T47D (cell line): Measurements from ENCODE around the gene TPP1.

ENCODE experiments used
- DNase-seq, 2 experiments: peaks; one replicate each; pipeline versions ENCODE4 v3.0.0 to v3.0.0-alpha.2; 2011 to 2012; ENCODE audit warnings: low read depth in 1 of 2, low spot score in 1 of 2
- JUND ChIP-seq: IDR thresholded peaks from 2 replicates; pipeline ENCODE4 v1.6.1; 2012; ENCODE audit warnings: low read depth
- in situ Hi-C: cut with HindIII; loops from 2 replicates; pipeline ENCODE4 v1.10.0; 2016; ENCODE audit warnings: low sequenced_read_pairs, low pct_unique_long_range_greater_than_20kb

TPP1 gene

DNA sequence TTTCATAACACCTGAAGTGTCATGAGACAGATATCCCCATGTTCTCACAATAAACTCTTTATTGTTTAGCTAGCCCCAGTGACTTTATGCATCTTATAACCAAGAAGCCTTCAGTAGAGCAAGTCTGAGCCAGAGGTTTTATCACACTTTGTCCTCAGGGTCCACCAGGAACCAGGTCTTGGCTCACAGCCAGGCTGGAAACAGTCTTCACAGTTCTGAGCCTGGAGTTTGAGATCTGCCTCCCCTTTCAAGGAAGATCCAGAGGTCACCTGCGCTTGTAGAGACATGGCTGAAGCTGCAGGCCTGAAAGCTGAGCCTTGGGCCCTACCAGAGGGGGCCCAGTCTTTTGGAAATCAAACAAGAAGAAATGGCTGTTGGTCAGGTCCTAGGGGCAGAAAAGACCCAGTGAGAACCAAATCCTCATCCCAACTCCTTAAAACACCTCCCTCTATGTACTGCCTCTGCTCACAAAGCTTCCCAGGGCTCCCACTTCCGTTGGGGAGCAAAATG is 19.3 kb downstream of the TPP1 start:
- no peak for TF ChIP-seq JUND
- in situ Hi-C loops = no loop called here
- no peak for DNase-seq

DNA sequence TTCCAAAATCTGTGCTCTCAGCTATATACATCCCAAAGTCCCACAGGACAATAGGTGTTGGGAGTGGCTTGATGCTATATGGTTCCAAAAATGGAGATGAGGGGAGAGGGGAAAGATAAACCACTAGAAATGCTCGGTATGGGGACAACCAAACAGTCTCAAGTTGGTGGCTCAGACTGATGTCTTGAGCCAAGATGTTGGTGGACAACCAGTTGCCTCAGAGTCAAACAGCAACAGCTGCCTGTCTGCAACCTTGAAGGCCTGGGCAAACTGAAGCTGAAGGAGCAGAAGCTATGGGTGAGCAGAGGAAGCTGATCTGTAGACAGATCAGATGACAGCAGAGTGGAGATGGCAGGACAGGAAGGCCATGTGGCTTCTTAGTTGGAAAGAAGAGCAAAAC is 19.8 kb downstream of the TPP1 start:
- in situ Hi-C loops = no loop called here
- TF ChIP-seq JUND = no peak
- no peak for DNase-seq

DNA sequence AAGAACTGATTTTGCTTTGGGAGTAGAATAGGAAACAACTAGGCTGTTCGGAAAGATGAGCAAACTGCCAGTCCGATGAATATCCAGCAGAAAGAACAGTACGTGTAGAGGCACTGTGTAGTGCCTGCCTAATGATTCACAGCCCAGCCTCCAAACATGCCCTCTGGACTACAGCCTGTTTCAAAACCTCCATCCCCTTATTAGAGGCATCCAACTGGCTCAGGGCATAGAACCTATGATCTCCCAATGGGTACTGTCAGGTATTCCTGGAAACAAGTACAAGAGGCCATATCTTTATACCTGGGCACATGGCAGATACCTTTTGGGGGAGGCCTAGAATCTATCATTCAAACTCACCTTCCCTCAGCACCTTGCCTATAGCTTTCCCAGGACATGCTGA is 20.7 kb downstream of the TPP1 start:
- in situ Hi-C loops = no loop called here
- no peak for TF ChIP-seq JUND
- DNase-seq = no peak

- in situ Hi-C loops = no loop called here
- TF ChIP-seq JUND = no peak
- no peak for DNase-seq
Observed at GRCh38 chr11:6596239-6596877, 22.9 kb downstream of the TPP1 start.

- in situ Hi-C loops = no loop called here
- DNase-seq = no peak
- TF ChIP-seq JUND = no peak
Observed at GRCh38 chr11:6594142-6594768, 25.0 kb downstream of the TPP1 start.

DNA sequence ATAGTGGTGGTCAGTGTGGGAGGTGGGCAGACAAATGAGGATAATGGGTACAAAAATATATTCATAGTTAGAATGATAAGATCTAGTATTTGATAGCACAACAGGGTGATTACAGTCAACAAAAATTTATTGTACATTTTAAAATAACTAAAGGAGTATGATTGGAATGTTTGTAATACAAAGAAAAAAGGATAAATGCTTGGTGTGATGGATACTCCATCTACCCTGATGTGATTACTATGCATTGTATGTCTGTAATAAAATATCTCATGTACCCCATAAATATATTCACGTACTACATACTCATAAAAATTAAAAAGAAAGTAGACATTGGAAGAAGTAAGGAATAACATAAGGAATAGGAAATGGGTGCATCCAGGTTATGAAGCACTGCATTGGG is 31.2 kb downstream of the TPP1 start:
- no peak for TF ChIP-seq JUND
- DNase-seq = no peak
- in situ Hi-C loops = no loop called here

GRCh38 chr11:6587360-6587953 is 31.8 kb downstream of the TPP1 start:
- TF ChIP-seq JUND = no peak
- in situ Hi-C loops = no loop called here
- DNase-seq = no peak

GRCh38 chr11:6586434-6587359 is 32.5 kb downstream of the TPP1 start:
- DNase-seq = no peak
- no peak for TF ChIP-seq JUND
- in situ Hi-C loops = no loop called here

GRCh38 chr11:6584528-6584927 is 34.7 kb downstream of the TPP1 start:
- DNase-seq = no peak
- in situ Hi-C loops = no loop called here
- no peak for TF ChIP-seq JUND

- no peak for TF ChIP-seq JUND
- no peak for DNase-seq
- in situ Hi-C loops = no loop called here
Observed at GRCh38 chr11:6583584-6583983, 35.6 kb downstream of the TPP1 start.

GRCh38 chr11:6579681-6580080 is 39.5 kb downstream of the TPP1 start:
- DNase-seq = no peak
- TF ChIP-seq JUND = no peak
- in situ Hi-C loops = no loop called here

- in situ Hi-C loops = no loop called here
- TF ChIP-seq JUND = no peak
Observed at GRCh38 chr11:6578134-6578533, 41.1 kb downstream of the TPP1 start.

More at GRCh38 chr11:6578134-6578533, 41.1 kb downstream of the TPP1 start:
- no peak for DNase-seq
